HG02884 (cell line): Measurements from ENCODE around the gene ZNF737.
"Not testable (repeated sequence)": the region's sequence is repeated elsewhere in the genome, so short reads cannot be mapped to it uniquely, and the experiment has no call there.

Source experiments
- ATAC-seq: cut with Tn5 transposase; IDR thresholded peaks from one replicate; pipeline ENCODE4 v1.9.1; 2021; ENCODE audit warnings: mild to moderate bottlenecking, moderate library complexity; ENCODE audit not compliant: unreplicated experiment

Gene ZNF737

DNA sequence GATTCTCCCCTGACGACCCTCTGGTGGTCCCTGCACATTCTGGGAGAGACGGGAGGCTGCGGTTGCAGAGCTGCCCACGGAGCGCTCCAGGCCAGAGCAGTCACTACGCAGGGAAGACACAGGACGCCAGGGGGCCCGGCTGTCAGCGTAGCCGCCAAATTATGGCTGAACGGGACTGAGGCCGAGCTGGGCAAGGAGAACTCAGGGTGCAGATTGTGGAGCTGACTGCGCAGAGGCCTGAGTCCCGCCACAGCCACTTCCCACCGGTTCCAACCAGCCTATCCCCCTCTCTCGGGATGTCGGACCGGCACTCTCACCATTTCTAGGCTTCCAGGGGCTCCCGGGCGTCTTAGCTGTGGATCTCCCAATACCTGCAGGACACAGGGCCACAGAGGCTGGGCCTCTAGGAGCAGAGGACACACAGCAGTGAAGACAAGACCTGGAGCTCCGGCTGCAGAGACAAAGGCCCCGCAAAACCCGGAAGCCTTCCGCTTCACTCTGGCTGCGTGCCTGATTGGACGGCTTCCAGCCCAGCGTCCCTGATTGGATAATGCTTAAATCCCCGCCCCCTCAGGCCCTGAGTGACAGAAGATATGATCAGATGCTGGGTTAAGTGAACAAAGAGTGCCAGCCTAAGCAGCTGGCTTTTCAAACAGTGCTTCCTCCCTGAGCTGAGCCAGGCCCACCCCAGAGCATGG, at the start of gene ZNF737:
TSS of gene ZNF737 (minus strand) at position 461 of the 698 bp plus-strand sequence. CDS start at position 320, 141 bp downstream.
- peak; percentile 88 for ATAC-seq

DNA sequence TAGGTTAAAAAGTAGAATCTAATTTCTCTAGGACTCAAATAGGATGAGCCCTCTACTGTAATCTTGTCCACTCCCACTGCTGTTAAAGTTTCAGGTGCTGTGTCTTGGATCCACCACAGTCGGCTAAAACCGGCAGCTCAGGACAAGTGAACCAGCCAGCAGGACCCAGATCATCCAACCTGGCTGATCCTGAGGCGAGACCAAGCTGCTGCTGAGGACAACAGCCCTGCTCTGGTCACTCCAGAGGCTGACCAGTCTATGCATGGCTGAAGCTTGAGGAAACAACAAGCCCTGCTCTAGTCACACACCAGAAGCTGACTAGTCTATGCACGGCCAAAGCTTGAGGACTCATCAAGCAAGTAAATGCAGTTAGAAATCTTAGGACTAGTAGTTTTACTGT, 49.4 kb upstream of the ZNF737 start:
- not testable (repeated sequence) for ATAC-seq

DNA sequence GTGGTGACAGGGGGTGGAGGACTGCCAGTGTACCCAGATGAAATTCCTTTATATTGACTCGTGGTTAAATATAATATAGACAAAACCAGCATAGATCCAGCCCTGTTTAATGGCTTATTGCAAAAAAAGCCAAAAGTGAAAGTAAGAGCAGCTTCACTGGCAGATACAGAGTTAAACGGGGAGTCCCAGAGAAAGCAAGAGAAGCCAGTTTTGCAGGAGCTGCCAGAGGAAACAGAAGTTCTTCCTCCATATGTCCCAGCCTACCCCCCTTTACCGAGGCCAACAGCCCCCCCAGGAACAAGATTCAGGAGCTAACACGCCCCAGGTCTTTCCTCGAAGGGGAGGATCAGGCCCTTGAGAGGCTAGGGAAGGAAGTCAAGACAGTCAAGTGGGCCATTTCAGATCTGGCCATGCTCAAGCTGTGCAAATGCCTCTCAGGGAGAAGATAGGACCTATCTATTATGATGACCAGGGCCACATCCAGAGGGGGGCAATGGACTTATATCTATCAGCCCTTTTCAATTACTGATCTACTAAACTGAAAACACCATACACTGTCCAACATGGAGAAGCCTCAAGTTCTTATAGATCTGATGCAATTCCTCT, 47.2 kb upstream of the ZNF737 start:
- ATAC-seq, result no peak

DNA sequence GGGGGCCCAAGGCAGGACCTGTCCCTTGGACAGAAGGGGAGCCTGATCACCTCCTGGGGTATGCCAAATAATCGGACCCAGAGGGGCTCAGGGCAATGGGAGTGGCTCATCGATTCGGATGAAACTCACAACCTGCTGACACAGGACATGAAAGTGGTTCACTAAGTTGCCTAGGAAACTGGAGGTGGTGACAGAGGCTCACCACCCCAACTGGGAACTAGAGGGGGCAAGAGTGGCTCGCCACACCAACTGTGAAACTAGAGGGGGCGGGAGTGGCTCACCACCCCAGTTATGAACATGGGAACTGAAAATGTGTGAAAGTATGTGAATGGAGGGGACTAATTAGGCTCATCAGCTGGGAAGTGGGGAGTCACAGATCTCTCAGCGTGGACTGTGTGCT, 46.3 kb upstream of the ZNF737 start:
- ATAC-seq, result no peak

DNA sequence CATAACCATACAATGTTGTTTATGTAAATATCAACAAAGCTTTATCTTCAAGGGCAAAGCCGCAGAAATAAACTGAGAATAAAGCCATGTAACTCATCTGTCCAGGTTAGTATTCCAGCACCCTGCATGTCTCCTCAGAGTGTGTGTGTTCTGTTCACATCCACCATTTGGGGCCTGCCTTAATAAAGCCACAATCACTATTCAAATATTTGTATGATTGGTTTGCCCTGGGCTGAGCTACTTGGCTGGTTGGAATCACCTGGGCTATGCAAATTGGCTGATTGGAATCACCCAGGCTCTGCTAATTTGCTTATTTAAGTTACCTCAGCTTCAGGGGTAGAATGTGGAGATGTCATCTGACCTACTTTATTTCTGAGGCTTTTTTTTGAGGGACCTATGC, 42.4 kb upstream of the ZNF737 start:
- ATAC-seq, result no peak

DNA sequence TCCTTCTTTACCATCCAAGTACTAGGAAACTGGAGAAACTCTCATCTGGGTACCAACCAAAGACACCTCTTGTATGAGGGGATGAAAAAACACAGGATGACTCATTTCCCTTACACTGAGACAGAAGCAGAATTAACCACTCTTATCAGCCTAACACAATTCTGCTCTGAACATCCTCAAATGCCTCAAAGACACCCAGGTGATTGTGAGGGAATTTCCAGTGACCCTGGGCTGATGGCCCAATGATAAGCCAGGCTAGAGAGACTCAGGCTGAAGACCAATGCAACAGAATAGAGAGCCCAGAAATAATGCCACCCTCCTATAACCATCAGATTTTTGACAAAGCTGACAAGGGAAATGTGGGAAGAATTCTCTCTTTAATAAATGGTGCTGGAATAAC, 7.0 kb downstream of the ZNF737 start:
- no peak for ATAC-seq

DNA sequence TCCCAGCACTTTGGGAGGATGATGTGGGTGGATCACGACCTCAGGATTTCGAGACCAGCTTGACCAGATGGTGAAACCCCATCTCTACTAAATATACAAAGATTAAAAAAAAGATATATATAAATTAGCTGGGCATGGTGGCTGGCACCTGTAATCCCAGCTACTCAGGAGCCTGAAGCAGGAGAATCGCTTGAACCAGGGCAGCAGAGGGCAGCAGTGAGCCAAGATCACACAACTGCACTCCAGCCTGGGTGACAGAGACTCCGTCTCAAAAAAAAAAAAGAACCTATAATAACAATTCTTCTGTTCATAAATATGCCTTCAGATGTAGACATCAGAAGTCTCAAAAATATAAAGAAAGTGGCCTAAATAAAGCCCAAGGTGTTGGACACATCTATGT, 7.6 kb downstream of the ZNF737 start:
- no peak for ATAC-seq

DNA sequence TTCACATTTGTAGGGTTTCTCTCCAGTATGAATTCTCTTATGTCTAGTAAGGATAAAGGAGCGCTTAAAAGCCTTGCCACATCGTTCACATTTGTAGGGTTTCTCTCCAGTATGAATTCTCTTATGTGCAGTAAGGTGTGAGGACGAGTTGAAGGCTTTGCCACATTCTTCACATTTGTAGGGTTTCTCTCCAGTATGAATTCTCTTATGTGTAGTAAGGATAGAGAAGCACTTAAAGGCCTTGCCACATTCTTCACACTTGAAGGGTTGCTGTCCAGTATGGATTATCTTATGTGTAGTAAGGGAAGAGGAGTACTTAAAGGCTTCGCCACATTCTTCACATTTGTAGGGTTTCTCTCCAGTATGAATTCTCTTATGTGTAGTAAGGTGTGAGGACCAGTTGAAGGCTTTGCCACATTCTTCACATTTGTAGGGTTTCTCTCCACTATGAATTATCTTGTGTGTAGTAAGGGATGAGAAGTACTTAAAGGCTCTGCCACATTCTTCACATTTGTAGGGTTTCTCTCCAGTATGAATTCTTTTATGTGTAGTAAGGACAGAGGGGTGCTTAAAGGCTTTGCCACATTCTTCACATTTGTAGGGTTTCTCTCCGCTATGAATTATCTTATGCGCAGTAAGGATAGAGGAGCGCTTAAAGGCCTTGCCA, 20.8 kb downstream of the ZNF737 start:
- not testable (repeated sequence) for ATAC-seq

DNA sequence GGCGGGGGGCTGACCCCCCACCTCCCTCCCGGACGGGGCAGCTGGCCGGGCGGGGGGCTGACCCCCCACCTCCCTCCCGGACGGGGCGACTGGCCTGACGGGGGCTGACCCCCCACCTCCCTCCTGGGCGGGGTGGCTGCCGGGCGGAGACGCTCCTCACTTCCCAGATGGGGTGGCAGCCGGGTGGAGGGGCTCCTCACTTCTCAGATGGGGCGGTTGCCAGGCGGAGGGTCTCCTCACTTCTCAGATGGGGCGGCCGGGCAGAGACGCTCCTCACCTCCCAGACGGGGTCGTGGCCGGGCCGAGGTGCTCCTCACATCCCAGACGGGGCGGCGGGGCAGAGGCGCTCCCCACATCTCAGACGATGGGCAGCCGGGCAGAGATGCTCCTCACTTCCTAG, 35.3 kb downstream of the ZNF737 start:
- not testable (repeated sequence) for ATAC-seq

DNA sequence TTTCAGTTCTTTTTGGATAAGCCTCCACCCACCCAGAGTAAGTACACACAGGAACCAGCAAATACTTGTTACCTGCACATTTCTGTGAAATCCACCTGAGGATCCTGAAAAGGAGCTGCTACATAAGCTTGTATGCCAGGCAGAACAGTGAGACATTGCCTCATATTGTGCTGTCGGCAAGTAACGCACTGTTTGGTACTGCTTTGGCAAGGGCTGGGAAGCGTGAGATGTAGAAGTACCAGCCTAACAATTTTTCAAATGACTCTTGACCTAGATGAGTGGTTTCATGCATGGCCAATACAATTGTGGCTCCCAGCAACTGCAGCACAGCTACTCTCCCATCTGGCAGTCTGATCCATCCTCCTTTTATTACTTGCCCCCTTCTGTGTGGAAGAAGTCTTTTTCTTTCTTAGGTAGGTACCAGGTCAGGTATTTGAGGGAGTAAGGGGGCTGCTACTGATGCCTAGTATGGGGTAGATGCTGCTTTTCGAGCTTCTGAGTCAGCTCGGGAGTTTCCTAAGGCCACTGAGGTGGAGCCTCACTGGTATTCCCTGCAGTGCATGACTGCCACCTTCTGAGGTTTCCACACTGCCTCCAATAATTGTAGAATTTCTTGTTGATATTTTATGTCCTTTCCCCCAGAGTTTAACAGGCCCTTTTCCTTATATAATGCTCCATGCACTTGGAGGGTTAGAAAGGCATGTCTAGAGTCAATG, 52.2 kb downstream of the ZNF737 start:
- ATAC-seq, result no peak

DNA sequence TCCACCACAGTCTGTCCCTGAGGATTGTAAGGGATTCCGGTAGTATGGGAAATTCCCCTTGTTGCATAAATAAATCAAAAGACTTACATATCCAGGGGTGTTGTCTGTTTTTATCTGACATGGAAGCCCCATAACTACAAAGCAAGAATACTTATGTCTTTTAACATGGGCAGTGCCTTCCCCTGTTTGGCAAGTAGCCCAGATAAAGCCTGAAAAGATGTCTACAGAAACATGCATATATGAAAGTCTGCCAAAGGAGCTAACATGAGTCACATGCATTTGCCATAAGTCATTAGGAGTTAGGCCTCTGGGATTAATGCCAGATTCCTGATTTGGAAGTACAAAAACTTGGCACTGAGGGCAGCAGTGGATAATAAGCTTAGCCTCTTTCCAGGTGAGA, 62.1 kb downstream of the ZNF737 start:
- no peak for ATAC-seq
